T-helper 2 cell treated with Interferon-gamma antibody and Interleukin-4, amounts not matched to agents 5 μg/mL and 100 μg/mL, for 36 hours (primary cell): ENCODE measurements around the gene LRGUK.
"Not testable (repeated sequence)": the region's sequence is repeated elsewhere in the genome, so short reads cannot be mapped to it uniquely, and the experiment has no call there.

Experiments
- DNase-seq: peaks from one replicate; pipeline ENCODE4 v3.0.0; 2021; ENCODE audit warnings: low spot score
- H3K27ac Mint-ChIP-seq: one replicate; pipeline ENCODE4 v1.8.0; 2021; ENCODE audit warnings: mild to moderate bottlenecking, mixed read lengths
- H3K27me3 Mint-ChIP-seq: one replicate; pipeline ENCODE4 v1.8.0; 2021; ENCODE audit warnings: low read depth, mixed read lengths
- H3K36me3 Mint-ChIP-seq: one replicate; pipeline ENCODE4 v1.8.0; 2021; ENCODE audit warnings: low read depth, mixed read lengths
- H3K4me1 Mint-ChIP-seq: one replicate; pipeline ENCODE4 v1.8.0; 2021; ENCODE audit warnings: low read depth, mixed read lengths
- H3K4me3 Mint-ChIP-seq: one replicate; pipeline ENCODE4 v1.8.0; 2022; ENCODE audit warnings: mild to moderate bottlenecking, moderate library complexity, mixed read lengths
- H3K9me3 Mint-ChIP-seq: one replicate; pipeline ENCODE4 v1.8.0; 2021; ENCODE audit warnings: mixed read lengths

LRGUK gene

GRCh38 chr7:134209322-134210015 lies 82.3 kb downstream of the LRGUK start:
- peaks cover 13% of the 10 kb centered on the region for H3K27me3 Mint-ChIP-seq
- H3K36me3 Mint-ChIP-seq: no peaks in the 10 kb centered on the region
- DNase-seq: no peak
- H3K4me1 Mint-ChIP-seq: no peaks in the 10 kb centered on the region
- no peaks in the 10 kb centered on the region for H3K9me3 Mint-ChIP-seq
- H3K27ac Mint-ChIP-seq: no peak overlapping the region
- no peak overlapping the region for H3K4me3 Mint-ChIP-seq

GRCh38 chr7:134210227-134210626 lies 83.1 kb downstream of the LRGUK start:
- Mint-ChIP-seq H3K4me1 (no peaks in the 10 kb centered on the region), H3K4me3 (no peak overlapping the region), H3K27ac (no peak overlapping the region), H3K27me3 (peaks cover 13% of the 10 kb centered on the region), H3K36me3 (no peaks in the 10 kb centered on the region), H3K9me3 (no peaks in the 10 kb centered on the region)
- DNase-seq: no peak

- H3K27ac Mint-ChIP-seq: no peak overlapping the region
- H3K36me3 Mint-ChIP-seq: no peaks in the 10 kb centered on the region
- peaks cover 13% of the 10 kb centered on the region for H3K27me3 Mint-ChIP-seq
- DNase-seq: no peak
- H3K4me1 Mint-ChIP-seq: no peaks in the 10 kb centered on the region
- H3K4me3 Mint-ChIP-seq: no peak overlapping the region
- H3K9me3 Mint-ChIP-seq: no peaks in the 10 kb centered on the region
Observed at GRCh38 chr7:134210976-134211663, 84.0 kb downstream of the LRGUK start.

- H3K36me3 Mint-ChIP-seq: no peaks in the 10 kb centered on the region
- DNase-seq: no peak
- peaks cover 13% of the 10 kb centered on the region for H3K27me3 Mint-ChIP-seq
- H3K4me1 Mint-ChIP-seq: no peaks in the 10 kb centered on the region
- no peak overlapping the region for H3K27ac Mint-ChIP-seq
- H3K9me3 Mint-ChIP-seq: no peaks in the 10 kb centered on the region
- H3K4me3 Mint-ChIP-seq: no peak overlapping the region
Observed at GRCh38 chr7:134211817-134212216, 84.7 kb downstream of the LRGUK start.

- Mint-ChIP-seq H3K4me3 (no peak overlapping the region), H3K27ac (no peak overlapping the region), H3K9me3 (no peaks in the 10 kb centered on the region), H3K27me3 (peaks cover 13% of the 10 kb centered on the region), H3K4me1 (no peaks in the 10 kb centered on the region), H3K36me3 (no peaks in the 10 kb centered on the region)
- no peak for DNase-seq
Observed at GRCh38 chr7:134212576-134213546, 85.7 kb downstream of the LRGUK start.

- H3K27ac Mint-ChIP-seq: no peak overlapping the region
- no peaks in the 10 kb centered on the region for H3K4me1 Mint-ChIP-seq
- no peak overlapping the region for H3K4me3 Mint-ChIP-seq
- no peak for DNase-seq
- peaks cover 11% of the 10 kb centered on the region for H3K27me3 Mint-ChIP-seq
- no peaks in the 10 kb centered on the region for H3K36me3 Mint-ChIP-seq
- H3K9me3 Mint-ChIP-seq: no peaks in the 10 kb centered on the region
Observed at GRCh38 chr7:134220236-134220635, 93.1 kb downstream of the LRGUK start.

- not testable (repeated sequence) for H3K36me3 Mint-ChIP-seq, H3K4me1 Mint-ChIP-seq, H3K27me3 Mint-ChIP-seq, H3K9me3 Mint-ChIP-seq, H3K27ac Mint-ChIP-seq, DNase-seq, H3K4me3 Mint-ChIP-seq
Observed at GRCh38 chr7:134231296-134231695, 104.2 kb downstream of the LRGUK start.

GRCh38 chr7:134234216-134234615 lies 107.1 kb downstream of the LRGUK start:
- DNase-seq: no peak
- H3K9me3 Mint-ChIP-seq: peaks cover 8% of the 10 kb centered on the region
- no peaks in the 10 kb centered on the region for H3K36me3 Mint-ChIP-seq
- H3K27ac Mint-ChIP-seq: no peak overlapping the region
- H3K4me1 Mint-ChIP-seq: no peaks in the 10 kb centered on the region
- no peak overlapping the region for H3K4me3 Mint-ChIP-seq
- no peaks in the 10 kb centered on the region for H3K27me3 Mint-ChIP-seq

GRCh38 chr7:134245253-134245652 lies 118.1 kb downstream of the LRGUK start:
- no peaks in the 10 kb centered on the region for H3K9me3 Mint-ChIP-seq
- peaks cover 3% of the 10 kb centered on the region for H3K27me3 Mint-ChIP-seq
- DNase-seq: no peak
- no peaks in the 10 kb centered on the region for H3K36me3 Mint-ChIP-seq
- no peak overlapping the region for H3K27ac Mint-ChIP-seq
- H3K4me3 Mint-ChIP-seq: no peak overlapping the region
- no peaks in the 10 kb centered on the region for H3K4me1 Mint-ChIP-seq

GRCh38 chr7:134246347-134246746 lies 119.2 kb downstream of the LRGUK start:
- Mint-ChIP-seq H3K27me3 (peaks cover 3% of the 10 kb centered on the region), H3K9me3 (no peaks in the 10 kb centered on the region), H3K36me3 (no peaks in the 10 kb centered on the region), H3K4me1 (no peaks in the 10 kb centered on the region), H3K27ac (no peak overlapping the region), H3K4me3 (no peak overlapping the region)
- no peak for DNase-seq

- H3K4me3 Mint-ChIP-seq: no peak overlapping the region
Observed at GRCh38 chr7:134246761-134247160, 119.6 kb downstream of the LRGUK start.

GRCh38 chr7:134248196-134248595 lies 121.1 kb downstream of the LRGUK start:
- Mint-ChIP-seq H3K9me3 (no peaks in the 10 kb centered on the region), H3K27me3 (peaks cover 2% of the 10 kb centered on the region), H3K27ac (no peak overlapping the region), H3K4me1 (no peaks in the 10 kb centered on the region), H3K4me3 (no peak overlapping the region), H3K36me3 (no peaks in the 10 kb centered on the region)
- DNase-seq: no peak

More at GRCh38 chr7:134246761-134247160, 119.6 kb downstream of the LRGUK start:
- H3K4me1 Mint-ChIP-seq: no peaks in the 10 kb centered on the region
- H3K27ac Mint-ChIP-seq: no peak overlapping the region
- H3K9me3 Mint-ChIP-seq: no peaks in the 10 kb centered on the region
- DNase-seq: no peak
- peaks cover 3% of the 10 kb centered on the region for H3K27me3 Mint-ChIP-seq
- no peaks in the 10 kb centered on the region for H3K36me3 Mint-ChIP-seq

GRCh38 chr7:134254311-134254710 lies 127.2 kb downstream of the LRGUK start:
- no peak for DNase-seq
- H3K9me3 Mint-ChIP-seq: no peaks in the 10 kb centered on the region
- no peak overlapping the region for H3K4me3 Mint-ChIP-seq
- H3K36me3 Mint-ChIP-seq: no peaks in the 10 kb centered on the region
- H3K4me1 Mint-ChIP-seq: no peaks in the 10 kb centered on the region
- no peak overlapping the region for H3K27ac Mint-ChIP-seq
- no peaks in the 10 kb centered on the region for H3K27me3 Mint-ChIP-seq

- Mint-ChIP-seq H3K4me1 (no peaks in the 10 kb centered on the region), H3K27me3 (no peaks in the 10 kb centered on the region), H3K27ac (no peak overlapping the region), H3K9me3 (no peaks in the 10 kb centered on the region), H3K4me3 (no peak overlapping the region), H3K36me3 (no peaks in the 10 kb centered on the region)
- DNase-seq: no peak
Observed at GRCh38 chr7:134255814-134256213, 128.7 kb downstream of the LRGUK start.
